Tibial artery (tissue), 4 donors: ENCODE data around the gene ARMC7.
"Not testable (repeated sequence)": the region's sequence is repeated elsewhere in the genome, so short reads cannot be mapped to it uniquely, and the experiment has no call there.

Experiments used
- DNase-seq, 2 donors: peaks; one replicate each; pipeline ENCODE4 v3.0.0-alpha.2; 2019
- H3K27ac ChIP-seq, 2 donors: fragments of 200-600 bp; sonication (generic) in 1 of 2; 1 replicate in 1 of 2; 2 replicates in 1 of 2; pipeline ENCODE4 v1.5.1; 2018 to 2019; ENCODE audit warnings: mild to moderate bottlenecking in 1 of 2
- H3K27me3 ChIP-seq, 2 donors: fragments of 200-600 bp; sonication (generic) in 1 of 2; one replicate each; pipeline versions ENCODE4 v1.5.1 to v1.6.0; 2016 to 2019
- H3K36me3 ChIP-seq, 3 donors: fragments of 200-600 bp; sonication (generic) in 2 of 3; one replicate each; pipeline ENCODE4 v1.5.1; 2016 to 2019; ENCODE audit warnings: mild to moderate bottlenecking in 2 of 3
- H3K4me1 ChIP-seq, 4 donors: fragments of 200-600 bp; sonication (generic) in 2 of 4; 1 replicate in 3 of 4; 2 replicates in 1 of 4; pipeline ENCODE4 v1.5.1; 2016 to 2019
- H3K4me3 ChIP-seq, 2 donors: fragments of 200-600 bp; sonication (generic) in 1 of 2; 1 replicate in 1 of 2; 2 replicates in 1 of 2; pipeline ENCODE4 v1.5.1; 2018 to 2019; ENCODE audit warnings: mild to moderate bottlenecking in 2 of 2
- H3K9me3 ChIP-seq, 3 donors: fragments of 200-600 bp; sonication (generic) in 1 of 3; one replicate each; pipeline ENCODE4 v1.5.1; 2016 to 2019
- CTCF ChIP-seq, 2 experiments: fragments of 200-600 bp in 1 of 2; fragments of 450-650 bp in 1 of 2; IDR thresholded peaks; one replicate each; pipeline ENCODE4 v1.5.1; 2017 to 2019; ENCODE audit warnings: antibody characterized with exemption in 2 of 2, mild to moderate bottlenecking in 1 of 2, moderate library complexity in 1 of 2
- intact Hi-C: fragments of 100-400 bp; cut with DNase I; formaldehyde crosslinking; loops from one replicate; pipeline ENCODE4 v1.15.0; 2023; ENCODE audit warnings: low total_unique reads

ARMC7 gene

DNA sequence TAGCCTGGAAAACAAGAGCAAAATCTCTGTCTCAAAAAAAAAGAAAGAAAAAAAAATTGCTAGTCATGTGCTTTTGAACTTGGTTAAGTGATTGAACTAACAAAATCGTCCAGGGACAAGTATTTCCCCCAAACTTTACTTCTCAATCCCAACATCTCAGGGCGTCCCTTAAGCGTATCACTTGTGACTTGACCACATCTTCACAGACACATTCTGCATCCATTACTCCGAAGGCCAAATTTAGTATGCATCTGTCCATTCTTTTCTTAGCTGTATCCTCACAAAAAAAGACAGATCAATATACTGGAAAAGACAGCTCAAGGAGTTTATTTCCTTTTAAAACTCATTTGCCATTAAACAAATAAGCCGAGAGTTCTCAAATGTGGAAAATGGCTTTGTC lies 50.4 kb downstream of the ARMC7 start:
- no peaks in the 10 kb centered on the region for H3K4me1 ChIP-seq
- intact Hi-C loops, result no loop called here
- H3K27me3 ChIP-seq, result no peaks in the 10 kb centered on the region
- no peak for DNase-seq
- H3K27ac ChIP-seq, result no peak overlapping the region
- no peaks in the 10 kb centered on the region for H3K9me3 ChIP-seq
- no peak for TF ChIP-seq CTCF (IDR thresholded peaks at IDR 0.05)
- peaks cover 0 to 21% (median 6%) of the 10 kb centered on the region in 3 donors for H3K36me3 ChIP-seq
- H3K4me3 ChIP-seq, result no peak overlapping the region

- Histone ChIP-seq H3K27ac (no peak overlapping the region), H3K9me3 (no peaks in the 10 kb centered on the region), H3K4me3 (no peak overlapping the region), H3K4me1 (no peaks in the 10 kb centered on the region), H3K36me3 (peaks cover 19 to 46% (median 28%) of the 10 kb centered on the region in 3 donors), H3K27me3 (no peaks in the 10 kb centered on the region)
- no peak for DNase-seq
- intact Hi-C loops, result no loop called here
- no peak for TF ChIP-seq CTCF (IDR thresholded peaks at IDR 0.05)
These were observed 53.3 kb downstream of the ARMC7 start for GRCh38 chr17:75163074-75163473.

GRCh38 chr17:75164606-75165005 lies 54.8 kb downstream of the ARMC7 start:
- H3K4me3 ChIP-seq, H3K27ac ChIP-seq, H3K9me3 ChIP-seq, H3K4me1 ChIP-seq, intact Hi-C loops, H3K27me3 ChIP-seq: not testable (repeated sequence)
- peak in 1 of 2 donors; percentile 23 for DNase-seq
- peaks cover 26 to 59% (median 37%) of the 10 kb centered on the region in 3 donors for H3K36me3 ChIP-seq

- peak in 1 of 2 donors; percentile 15 for DNase-seq
These were observed 59.2 kb downstream of the ARMC7 start for GRCh38 chr17:75168998-75169397.

DNA sequence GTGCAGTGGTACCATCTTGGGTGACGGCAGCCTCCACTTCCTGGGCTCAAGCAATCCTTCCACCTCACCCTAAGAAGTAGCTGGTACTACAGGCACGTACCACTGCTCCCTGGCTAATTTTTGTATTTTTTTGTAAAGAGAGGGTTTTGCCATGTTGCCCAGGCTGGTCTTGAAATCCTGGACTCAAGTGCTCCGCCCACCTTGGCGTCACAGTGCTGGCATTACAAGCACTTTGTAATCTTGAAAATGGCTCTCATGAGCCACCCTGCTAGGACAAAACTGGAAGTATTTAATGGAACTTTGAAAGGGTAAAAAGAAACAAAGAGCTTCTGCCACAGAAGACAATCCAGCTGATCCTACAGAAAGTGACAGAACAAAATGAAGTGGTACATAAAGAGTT lies 63.8 kb downstream of the ARMC7 start:
- H3K9me3 ChIP-seq, result no peaks in the 10 kb centered on the region
- intact Hi-C loops, result no loop called here
- no peak for TF ChIP-seq CTCF (IDR thresholded peaks at IDR 0.05)
- DNase-seq, result no peak
- peaks cover 0 to 3% (median under 1%) of the 10 kb centered on the region in 4 donors for H3K4me1 ChIP-seq
- H3K27ac ChIP-seq, result no peak overlapping the region
- H3K36me3 ChIP-seq, result peaks cover 48 to 79% (median 57%) of the 10 kb centered on the region in 3 donors
- H3K27me3 ChIP-seq, result no peaks in the 10 kb centered on the region
- no peak overlapping the region for H3K4me3 ChIP-seq

More at GRCh38 chr17:75168998-75169397, 59.2 kb downstream of the ARMC7 start:
- H3K27me3 ChIP-seq, result no peaks in the 10 kb centered on the region
- intact Hi-C loops, result no loop called here
- H3K4me1 ChIP-seq, result peaks cover 0 to 3% (median 0%) of the 10 kb centered on the region in 4 donors
- no peak for TF ChIP-seq CTCF (IDR thresholded peaks at IDR 0.05)
- peaks cover 46 to 75% (median 59%) of the 10 kb centered on the region in 3 donors for H3K36me3 ChIP-seq
- no peak overlapping the region for H3K4me3 ChIP-seq
- H3K9me3 ChIP-seq, result no peaks in the 10 kb centered on the region
- no peak overlapping the region for H3K27ac ChIP-seq

GRCh38 chr17:75174996-75175395 lies 65.2 kb downstream of the ARMC7 start:
- Histone ChIP-seq H3K9me3 (no peaks in the 10 kb centered on the region), H3K27ac (no peak overlapping the region), H3K36me3 (peaks cover 42 to 78% (median 59%) of the 10 kb centered on the region in 3 donors), H3K27me3 (no peaks in the 10 kb centered on the region), H3K4me3 (no peak overlapping the region), H3K4me1 (peaks cover 0 to 14% (median 8%) of the 10 kb centered on the region in 4 donors)
- intact Hi-C loops, result loop anchor here (2.0 kb wide), 1 partner anchor 58 kb away; no protein-coding TSS in a partner anchor
- TF ChIP-seq CTCF (IDR thresholded peaks at IDR 0.05), result no peak
- DNase-seq, result no peak
